ENCODE measurements around the gene CAMK2D.

The CAMK2D gene

GRCh38 chr4:113405874-113406722 lies 355.4 kb downstream of the CAMK2D start:
- H3K36me3 ChIP-seq: no peaks in the 10 kb centered on the region
- no peaks in the 10 kb centered on the region for H3K9me3 ChIP-seq
- TF ChIP-seq CTCF (IDR thresholded peaks at IDR 0.05): no peak
- no peak overlapping the region for H3K4me3 ChIP-seq (ENCODE audit: low read depth in 1 of 2, low read length in 1 of 2)
- no peak overlapping the region for H3K27ac ChIP-seq
- H3K27me3 ChIP-seq: no peaks in the 10 kb centered on the region
- H3K4me1 ChIP-seq (ENCODE audit: control insufficient read depth in 1 of 2, insufficient read depth in 1 of 2, low read depth in 1 of 2, low read length in 1 of 2): no peaks in the 10 kb centered on the region

- H3K4me3 ChIP-seq (ENCODE audit: low read depth in 1 of 2, low read length in 1 of 2): no peak overlapping the region
- H3K36me3 ChIP-seq: no peaks in the 10 kb centered on the region
- no peak overlapping the region for H3K27ac ChIP-seq
- no peaks in the 10 kb centered on the region for H3K9me3 ChIP-seq
- no peaks in the 10 kb centered on the region for H3K4me1 ChIP-seq (ENCODE audit: control insufficient read depth in 1 of 2, insufficient read depth in 1 of 2, low read depth in 1 of 2, low read length in 1 of 2)
- no peaks in the 10 kb centered on the region for H3K27me3 ChIP-seq
- no peak for TF ChIP-seq CTCF (IDR thresholded peaks at IDR 0.05)
Observed at GRCh38 chr4:113404841-113405240, 356.7 kb downstream of the CAMK2D start.

- no peak overlapping the region for H3K4me3 ChIP-seq (ENCODE audit: low read depth in 1 of 2, low read length in 1 of 2)
- no peaks in the 10 kb centered on the region for H3K9me3 ChIP-seq
- TF ChIP-seq CTCF (IDR thresholded peaks at IDR 0.05): no peak
- no peaks in the 10 kb centered on the region for H3K27me3 ChIP-seq
- H3K27ac ChIP-seq: no peak overlapping the region
- H3K4me1 ChIP-seq (ENCODE audit: control insufficient read depth in 1 of 2, insufficient read depth in 1 of 2, low read depth in 1 of 2, low read length in 1 of 2): no peaks in the 10 kb centered on the region
- H3K36me3 ChIP-seq: no peaks in the 10 kb centered on the region
Observed at GRCh38 chr4:113404167-113404571, 357.4 kb downstream of the CAMK2D start.
